ENCODE measurements around the gene PRELID1.
"Not testable (repeated sequence)": the region's sequence is repeated elsewhere in the genome, so short reads cannot be mapped to it uniquely, and the experiment has no call there.

Gene PRELID1, protein sequence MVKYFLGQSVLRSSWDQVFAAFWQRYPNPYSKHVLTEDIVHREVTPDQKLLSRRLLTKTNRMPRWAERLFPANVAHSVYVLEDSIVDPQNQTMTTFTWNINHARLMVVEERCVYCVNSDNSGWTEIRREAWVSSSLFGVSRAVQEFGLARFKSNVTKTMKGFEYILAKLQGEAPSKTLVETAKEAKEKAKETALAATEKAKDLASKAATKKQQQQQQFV

DNA sequence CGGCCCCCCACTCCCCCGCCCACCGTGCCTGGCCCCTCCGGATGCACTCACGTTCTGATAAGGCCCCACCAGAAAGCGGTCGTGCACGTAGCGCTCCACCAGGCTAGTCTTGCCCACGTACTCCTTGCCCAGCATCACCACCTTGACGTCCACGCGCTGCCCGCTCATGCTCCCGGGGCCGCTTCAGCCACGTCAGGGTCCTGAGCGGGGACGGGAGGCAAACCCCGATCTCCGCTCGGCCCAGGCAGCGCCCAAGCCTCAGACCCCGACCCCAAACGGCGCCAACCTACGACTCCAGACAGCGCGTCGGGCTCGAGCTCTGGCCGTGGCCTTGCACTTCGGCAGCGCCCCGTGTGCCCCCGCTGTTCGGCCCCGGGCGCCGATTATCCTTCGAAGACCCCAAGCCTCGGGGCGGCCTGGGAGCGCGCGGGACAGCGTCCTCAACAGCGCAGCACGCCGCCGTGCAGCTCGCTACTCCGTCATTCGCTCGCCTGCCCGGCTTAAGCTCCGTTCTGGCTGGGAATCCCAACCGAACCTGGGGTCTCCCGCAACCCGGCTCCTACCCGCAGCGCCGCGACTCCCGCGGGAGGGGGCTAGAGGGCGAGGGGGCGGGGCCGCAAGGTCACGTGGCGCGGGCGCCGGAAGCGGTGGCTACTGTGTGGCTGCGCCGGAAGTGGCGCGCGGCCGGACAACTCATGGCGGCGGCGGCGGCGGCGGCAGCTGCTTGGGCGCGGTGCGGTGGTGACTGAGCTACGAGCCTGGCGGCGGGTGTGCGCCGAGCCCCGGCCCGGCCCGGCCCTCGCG, at the start of gene PRELID1, which contains the start of gene RAB24:
Gene PRELID1, plus strand, starts transcription at position 679 of the 804 bp plus-strand sequence. CDS start 187 bp downstream, outside the sequence.
Gene RAB24, minus strand, starts transcription at position 599 of the 804 bp plus-strand sequence. Its CDS starts 431 bp downstream, at position 168.
- FAIRE-seq, result no peak

DNA sequence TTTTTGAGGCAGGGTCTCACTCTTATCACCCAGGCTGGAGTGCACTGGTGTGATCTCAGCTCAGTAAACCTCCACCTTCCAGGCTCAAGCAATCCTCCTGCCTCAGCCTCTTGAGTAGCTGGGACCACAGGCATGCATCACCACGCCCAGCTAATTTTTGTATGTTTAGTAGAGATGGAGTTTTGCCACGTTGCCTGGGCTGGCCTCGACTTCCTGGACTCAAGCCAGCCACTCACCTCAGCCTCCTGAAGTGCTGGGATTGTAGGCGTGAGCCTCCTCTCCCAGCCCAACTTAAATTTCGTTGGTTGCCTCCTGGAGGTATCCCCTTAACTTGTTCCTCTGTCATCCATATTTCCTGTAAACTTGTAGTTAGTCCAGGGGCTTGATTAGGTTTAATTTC, 47.3 kb upstream of the PRELID1 start:
- FAIRE-seq, result no peak

DNA sequence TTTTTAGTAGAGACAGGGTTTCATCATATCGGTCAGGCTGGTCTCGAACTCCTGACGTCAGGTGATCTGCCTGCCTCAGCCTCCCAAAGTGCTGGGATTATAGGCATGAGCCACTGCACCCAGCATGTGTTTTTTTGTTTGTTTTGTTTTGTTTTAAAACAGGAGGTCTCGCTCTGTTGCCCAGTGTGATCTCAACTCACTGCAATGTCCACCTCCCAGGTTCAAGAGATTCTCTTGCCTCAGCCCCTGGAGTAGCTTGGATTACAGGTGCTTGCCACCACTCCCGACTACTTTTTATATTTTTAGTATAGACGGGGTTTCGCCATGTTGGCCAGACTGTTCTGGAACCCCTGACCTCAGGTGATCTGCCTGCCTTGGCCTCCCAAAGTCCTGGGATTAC, 44.9 kb upstream of the PRELID1 start:
- not testable (repeated sequence) for FAIRE-seq

DNA sequence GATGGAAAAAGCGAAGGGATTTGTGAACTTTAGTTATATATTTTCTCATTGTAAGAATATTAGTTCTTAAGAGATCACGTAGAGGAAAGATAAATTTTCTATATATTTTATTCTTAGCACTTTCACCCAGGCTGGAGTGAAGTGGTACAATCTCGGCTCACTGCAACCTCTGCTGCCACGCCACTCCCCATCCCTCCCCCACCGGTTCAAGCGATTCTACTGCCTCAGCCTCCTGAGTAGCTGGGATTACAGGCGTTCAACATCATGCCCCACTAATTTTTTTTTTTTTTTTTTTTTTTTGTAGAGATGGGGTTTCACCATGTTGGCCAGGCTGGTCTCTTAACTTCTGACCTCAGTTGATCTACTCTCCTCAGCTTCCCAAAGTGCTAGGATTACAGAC, 42.6 kb upstream of the PRELID1 start:
- FAIRE-seq, result no peak

DNA sequence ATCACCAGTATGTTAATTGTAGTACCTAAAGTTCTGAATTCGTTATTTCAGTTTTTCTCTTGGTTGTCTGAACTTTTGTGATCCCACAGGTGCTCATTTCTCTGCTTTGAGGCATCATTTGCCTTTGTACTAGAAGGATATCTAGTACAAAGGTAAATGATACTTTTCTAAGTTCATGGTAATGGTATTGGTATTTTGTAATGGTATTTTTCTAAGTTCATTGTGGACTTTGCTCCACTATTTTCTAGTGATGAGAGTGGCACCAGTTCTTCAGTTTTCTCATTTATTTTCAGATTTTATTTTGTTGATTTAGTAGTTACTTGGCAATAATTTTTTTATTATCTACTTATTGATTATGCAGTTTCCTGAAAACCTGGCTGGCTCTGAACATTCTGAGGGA, 42.1 kb upstream of the PRELID1 start:
- FAIRE-seq, result no peak

DNA sequence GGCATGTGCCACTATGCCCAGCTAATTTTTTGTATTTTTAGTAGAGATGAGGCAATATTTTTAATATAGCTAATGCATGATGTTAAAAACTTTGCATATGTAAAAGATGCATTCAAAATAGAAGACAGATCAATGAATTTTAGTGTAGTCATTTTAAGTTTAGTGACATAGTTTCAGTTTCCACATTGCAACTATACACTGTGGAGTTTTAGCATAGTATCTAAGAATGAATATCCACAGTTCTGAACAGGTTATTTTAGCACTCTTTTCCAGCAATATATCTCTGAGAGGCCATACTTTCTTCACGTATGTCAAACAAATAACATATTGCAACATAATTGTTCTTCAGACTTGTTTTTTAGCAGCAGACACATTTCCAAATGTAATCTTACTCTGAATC, 39.4 kb upstream of the PRELID1 start:
- FAIRE-seq, result no peak

DNA sequence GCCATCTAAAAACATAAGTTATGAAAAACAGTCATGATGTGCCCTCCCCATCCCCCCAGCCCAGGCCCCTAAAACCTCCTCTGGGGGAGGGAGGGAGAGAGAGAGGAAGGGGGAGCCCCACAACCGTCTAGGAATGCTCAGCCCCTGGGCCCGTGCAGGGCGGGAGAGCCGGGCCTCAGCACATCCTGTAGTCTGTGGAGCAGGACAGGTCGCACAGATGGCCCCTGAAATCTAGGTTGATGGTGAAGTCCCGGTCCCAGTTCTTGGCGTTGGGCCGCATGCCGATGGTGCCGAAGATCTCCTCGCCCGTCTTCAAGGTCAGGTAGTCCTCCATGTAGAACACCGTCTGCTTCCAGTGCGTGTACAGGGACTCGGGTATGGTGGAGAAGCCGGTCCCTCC, 38.2 kb upstream of the PRELID1 start:
- no peak for FAIRE-seq

DNA sequence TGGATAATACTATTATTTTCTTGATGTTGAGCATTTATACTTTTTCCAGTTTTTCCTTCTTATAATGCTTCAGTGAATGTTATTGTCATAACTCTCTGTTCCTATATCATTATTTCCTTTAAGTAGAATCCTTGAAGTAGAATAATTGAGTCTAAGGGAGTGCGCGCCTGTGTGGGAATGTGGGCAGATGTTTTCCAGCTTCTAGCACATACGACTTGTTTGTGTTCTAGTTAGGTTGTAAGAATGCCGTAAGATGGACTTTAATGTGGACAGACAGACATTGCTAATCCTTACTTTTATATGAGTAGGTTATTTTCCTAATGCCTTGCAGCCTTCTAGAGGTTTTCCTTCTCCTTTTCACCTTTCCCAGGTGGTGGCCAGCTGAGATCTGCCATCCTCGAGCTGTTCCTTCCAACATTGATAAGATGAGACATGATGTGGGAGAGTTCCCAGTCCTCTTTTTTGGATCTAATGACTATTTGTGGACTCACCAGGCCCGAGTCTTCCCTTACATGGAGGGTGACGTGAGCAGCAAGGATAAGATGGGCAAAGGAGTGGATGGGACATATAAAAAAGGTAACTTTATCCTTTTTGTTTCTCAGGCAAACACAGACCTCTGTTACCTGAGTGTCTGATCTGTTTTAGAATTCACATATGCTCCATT, 34.2 kb upstream of the PRELID1 start:
- FAIRE-seq, result no peak

DNA sequence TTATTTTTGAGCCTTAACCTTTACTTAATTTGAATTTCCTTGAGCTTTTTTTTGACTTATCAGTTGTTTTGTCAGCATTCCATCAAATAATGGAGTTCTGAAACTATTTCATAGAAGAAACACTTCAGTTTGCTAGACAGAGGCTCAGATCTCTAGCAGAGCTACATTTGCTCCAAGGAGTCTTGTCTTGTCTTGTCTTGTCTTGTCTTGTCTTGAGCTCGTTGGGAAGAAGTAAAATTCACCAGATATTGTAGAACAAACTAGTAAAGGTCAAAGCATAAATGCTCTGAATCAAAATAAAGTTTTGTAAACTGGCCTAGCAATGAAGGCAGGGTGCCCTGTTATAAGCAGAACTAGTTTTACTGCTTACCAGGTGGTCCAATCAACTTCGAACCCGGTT, 33.6 kb upstream of the PRELID1 start:
- FAIRE-seq, result no peak

DNA sequence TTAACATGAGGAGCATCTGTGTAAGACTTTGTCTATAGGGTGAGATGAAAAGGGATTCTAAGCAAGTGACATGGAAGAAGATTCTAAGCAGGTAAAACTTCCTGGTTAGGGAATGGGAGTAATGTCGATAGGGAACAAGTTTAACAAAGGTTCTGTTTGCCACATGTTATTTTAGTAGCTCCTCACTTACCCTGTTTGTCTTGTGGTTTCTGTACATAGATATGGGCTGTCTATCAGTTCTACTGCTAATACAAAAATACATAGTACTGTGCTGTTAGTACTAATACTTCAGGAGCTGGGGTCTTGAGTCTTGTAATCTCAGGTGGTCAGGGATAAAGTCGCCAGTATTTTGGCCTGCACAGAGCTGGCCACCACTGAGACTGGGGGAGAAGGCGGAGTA, 32.9 kb upstream of the PRELID1 start:
- FAIRE-seq, result no peak

DNA sequence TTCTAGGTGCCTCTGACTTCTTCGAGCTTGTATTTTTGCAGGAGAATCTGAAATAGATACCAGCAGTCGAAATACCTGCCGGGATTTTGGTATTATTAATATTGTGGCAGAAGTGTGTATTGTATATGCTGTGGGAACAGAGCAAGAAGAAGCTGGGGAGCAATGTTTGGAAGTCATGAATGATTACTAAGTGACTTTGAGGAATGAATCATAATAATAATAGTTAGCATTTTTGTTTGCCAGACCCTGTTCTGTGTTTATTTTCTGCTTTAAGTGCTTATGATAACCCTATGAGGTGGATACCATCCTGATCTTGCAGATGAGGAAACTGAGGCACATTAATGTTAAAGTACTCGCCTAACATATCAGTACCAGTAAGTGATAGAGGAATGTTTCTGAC, 32.5 kb upstream of the PRELID1 start:
- FAIRE-seq, result no peak

DNA sequence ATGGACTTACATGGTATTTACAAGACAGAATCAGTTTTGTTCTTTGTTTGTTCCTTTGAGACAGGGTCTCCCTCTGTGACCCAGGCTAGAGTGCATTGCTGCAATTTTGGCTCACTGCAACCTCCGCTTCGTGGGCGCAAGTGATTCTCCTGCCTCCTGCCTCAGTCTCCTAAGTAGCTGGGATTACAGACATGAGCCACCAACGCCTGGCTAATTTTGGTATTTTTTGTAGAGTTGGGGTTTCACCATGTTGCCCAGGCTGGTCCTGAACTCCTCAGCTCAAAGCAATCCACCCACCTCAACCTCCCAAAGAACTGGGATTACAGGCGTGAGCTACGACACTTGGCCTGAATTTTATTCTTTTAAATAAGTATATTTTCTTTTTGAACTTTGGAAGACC, 27.7 kb upstream of the PRELID1 start:
- no peak for FAIRE-seq

DNA sequence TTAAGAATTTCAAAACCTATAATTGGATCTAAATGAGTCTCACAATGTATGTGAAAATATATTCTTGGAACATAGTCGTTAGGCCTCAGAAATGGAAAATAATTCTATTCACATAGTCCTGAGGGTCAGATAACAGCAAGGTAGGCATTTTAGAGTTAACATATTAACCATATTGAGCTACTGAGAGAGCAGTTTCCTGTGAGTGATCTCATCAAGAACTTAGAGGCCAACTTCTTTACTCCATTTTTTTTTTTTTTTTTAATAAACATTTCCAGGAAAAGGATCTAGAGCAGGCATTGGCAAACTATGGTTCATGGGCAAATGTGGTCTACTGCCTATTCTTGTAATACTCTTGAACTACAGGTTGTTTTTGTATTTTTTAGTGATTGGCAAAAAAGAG, 26.7 kb upstream of the PRELID1 start:
- FAIRE-seq, result no peak

DNA sequence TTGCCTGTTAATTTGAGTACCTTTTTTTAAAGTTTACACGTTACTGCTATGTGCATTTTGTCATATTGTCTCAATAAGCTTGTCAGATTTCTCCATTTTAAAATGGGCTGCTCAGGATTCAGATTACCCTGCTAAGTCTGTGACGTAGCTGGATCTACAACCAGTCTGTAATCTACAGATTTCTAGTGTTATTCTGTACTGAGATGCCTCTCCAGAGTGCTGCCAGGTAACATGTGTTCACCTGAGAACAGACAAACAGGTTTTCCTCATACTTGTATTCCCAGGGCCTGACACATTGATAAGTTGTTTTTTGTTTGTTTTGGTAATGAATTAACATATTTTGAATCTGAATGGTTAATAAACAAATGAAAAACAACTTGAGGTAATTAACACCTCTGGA, 15.4 kb upstream of the PRELID1 start:
- FAIRE-seq, result no peak

DNA sequence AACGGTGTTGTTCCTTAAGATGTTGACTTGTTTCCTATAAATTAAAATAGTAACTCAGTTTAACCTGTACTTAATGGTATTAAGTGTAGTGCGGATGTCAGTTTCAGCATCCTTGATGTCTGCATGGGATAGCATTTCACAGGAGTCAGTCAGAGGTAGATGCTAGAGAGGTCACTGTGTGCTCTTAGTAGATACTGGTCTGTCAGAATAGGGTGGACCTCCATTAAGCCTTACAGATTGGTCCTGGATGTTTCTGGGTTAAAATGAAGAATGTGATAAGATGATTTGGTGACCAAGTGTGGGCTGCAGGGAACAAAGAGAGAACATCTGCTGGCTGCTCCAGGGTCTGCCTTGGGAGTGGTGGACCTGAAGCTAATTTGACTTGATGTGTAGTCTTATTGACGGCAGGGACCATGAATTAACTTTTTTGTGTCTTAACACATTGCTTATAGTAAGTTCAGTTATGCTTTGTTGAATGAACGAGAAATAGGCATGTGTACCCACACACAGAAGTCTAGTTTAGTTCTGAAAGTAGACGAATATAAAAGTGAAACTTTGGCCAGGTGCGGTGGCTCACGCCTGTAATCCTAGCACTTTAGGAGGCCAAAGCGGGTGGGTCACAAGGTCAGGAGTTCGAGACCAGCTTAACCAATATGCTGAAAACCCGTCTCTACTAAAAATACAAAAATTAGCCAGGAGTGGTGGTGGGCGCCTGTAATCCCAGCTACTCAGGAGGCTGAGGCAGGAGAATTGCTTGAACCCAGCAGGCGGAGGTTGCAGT, 12.6 kb upstream of the PRELID1 start:
- FAIRE-seq, result no peak

DNA sequence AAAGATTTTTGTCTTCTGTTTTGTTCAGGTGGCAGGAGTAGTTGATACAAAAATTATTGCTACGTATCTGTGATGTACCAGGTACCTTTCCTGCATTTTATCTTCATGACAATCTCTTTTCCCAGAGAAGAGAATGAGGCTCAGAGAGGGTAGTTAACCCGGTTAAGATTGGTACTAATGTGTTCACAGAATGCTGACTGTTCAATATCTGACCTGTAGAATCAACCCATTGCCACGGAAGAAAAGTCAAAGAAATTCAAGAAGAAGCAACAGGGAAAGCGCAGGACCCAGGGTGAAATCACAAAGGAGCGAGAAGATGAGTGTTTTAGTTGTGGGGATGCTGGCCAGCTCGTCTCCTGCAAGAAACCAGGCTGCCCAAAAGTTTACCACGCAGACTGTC, 11.9 kb upstream of the PRELID1 start:
- FAIRE-seq, result no peak

DNA sequence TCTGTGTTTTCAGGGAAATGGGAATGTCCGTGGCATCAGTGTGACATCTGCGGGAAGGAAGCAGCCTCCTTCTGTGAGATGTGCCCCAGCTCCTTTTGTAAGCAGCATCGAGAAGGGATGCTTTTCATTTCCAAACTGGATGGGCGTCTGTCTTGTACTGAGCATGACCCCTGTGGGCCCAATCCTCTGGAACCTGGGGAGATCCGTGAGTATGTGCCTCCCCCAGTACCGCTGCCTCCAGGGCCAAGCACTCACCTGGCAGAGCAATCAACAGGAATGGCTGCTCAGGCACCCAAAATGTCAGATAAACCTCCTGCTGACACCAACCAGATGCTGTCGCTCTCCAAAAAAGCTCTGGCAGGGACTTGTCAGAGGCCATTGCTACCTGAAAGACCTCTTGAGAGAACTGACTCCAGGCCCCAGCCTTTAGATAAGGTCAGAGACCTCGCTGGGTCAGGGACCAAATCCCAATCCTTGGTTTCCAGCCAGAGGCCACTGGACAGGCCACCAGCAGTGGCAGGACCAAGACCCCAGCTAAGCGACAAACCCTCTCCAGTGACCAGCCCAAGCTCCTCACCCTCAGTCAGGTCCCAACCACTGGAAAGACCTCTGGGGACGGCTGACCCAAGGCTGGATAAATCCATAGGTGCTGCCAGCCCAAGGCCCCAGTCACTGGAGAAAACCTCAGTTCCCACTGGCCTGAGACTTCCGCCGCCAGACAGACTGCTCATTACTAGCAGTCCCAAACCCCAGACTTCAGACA, 9.6 kb upstream of the PRELID1 start:
- FAIRE-seq, result no peak

DNA sequence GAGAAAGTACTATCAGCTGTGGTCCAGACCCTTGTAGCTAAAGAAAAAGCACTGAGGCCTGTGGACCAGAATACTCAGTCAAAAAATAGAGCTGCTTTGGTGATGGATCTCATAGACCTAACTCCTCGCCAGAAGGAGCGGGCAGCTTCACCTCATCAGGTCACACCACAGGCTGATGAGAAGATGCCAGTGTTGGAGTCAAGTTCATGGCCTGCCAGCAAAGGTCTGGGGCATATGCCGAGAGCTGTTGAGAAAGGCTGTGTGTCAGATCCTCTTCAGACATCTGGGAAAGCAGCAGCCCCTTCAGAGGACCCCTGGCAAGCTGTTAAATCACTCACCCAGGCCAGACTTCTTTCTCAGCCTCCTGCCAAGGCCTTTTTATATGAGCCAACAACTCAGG, 9.0 kb upstream of the PRELID1 start:
- no peak for FAIRE-seq

DNA sequence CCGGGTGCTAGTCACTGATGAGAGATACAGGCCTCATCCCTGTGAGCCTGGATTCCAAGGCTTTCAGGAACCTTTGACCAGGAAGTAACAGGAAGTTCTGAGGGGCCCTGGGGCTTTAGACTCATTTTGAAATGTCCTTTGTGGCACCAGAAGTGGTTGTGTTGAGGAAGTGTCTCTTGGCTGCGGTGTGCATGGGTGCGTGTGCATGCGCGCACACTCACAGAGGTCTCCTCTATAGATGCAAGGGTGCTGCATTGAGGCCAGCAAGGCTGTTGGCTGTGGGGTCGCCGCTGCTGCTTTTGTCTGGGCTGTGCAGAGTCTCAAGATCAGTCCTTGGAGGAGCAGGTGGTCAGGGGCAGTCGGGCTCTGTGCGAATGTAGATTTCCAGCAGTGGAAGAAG, 7.7 kb upstream of the PRELID1 start:
- no peak for FAIRE-seq

DNA sequence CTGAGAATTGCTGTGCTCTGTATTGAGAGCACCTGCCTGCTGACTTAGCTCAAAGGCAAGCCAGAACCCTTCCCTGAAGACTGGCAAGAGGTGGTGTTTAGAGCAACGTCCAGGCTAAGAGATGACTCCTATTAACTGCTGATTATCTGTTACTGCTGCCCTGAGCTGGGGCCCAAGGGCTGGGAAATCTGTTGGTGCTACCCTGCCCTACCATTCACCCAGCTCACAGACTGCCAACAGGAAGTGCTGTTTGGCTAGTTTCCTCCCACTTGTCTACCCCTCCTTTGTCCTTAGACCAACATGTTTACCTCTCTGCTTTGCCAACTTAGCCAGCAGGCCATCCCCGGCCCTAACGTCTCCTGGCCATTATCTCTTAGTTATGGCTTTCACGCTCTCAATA, 7.0 kb upstream of the PRELID1 start:
- no peak for FAIRE-seq

DNA sequence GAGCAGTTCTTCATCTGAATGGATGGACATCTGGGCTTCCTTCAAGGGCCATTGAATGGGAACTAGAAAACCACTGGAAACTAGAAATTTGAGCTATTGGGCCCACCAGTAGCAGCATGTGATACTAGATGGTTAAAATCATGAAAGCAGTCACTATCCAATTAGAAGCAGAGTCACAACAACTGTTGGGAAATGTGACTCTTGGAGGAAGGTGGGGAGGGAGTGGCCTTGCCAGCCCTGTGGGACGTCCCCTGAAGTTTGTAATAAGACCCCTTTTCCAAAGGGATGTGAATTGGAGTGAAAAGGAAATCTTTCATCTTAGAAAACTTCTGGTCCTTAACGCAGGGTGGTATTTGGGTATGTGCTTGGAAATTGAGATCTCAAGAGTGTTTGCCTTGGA, 5.7 kb upstream of the PRELID1 start:
- FAIRE-seq, result no peak

DNA sequence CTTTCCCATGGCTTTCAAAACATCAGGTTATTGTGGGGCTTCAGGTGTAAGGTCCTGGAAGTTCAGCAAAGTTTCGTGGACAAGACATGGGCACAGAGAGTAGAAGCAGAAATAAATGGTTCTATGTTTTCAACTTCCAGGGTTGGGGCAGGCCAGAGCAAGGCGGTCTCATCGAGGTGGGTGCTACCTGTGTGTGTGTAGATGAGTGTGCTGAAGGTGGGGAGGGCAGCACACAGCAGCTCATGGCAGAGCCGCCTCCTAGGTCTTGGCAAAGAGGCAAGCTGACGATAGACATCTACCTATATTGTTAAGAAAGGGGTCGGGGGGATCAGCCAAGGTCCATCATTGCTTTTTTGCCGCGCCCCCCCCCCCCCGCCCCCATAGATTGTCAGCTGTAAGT, 3.9 kb upstream of the PRELID1 start:
- FAIRE-seq, result no peak

All from A204.1 (cell line).